GM10266 (cell line): Measurements from ENCODE around the gene CUX1.

Experiments used
- DNase-seq: peaks from one replicate; pipeline ENCODE4 v3.0.0; 2012; ENCODE audit errors: extremely low spot score
- CTCF ChIP-seq: IDR thresholded peaks from 2 replicates; pipeline ENCODE4 v1.5.1; 2012; ENCODE audit warnings: mild to moderate bottlenecking, low read depth; ENCODE audit not compliant: control insufficient read depth, insufficient read depth; ENCODE audit errors: missing control alignments

Gene CUX1

GRCh38 chr7:102146122-102146521 is 328.7 kb downstream of the CUX1 start:
- no peak for DNase-seq
- TF ChIP-seq CTCF: no peak

- TF ChIP-seq CTCF: no peak
- DNase-seq: no peak
Measured at GRCh38 chr7:102147008-102147407, 329.6 kb downstream of the CUX1 start.

- DNase-seq: no peak
- no peak for TF ChIP-seq CTCF
Measured at GRCh38 chr7:102148799-102149198, 331.4 kb downstream of the CUX1 start.

- no peak for DNase-seq
- TF ChIP-seq CTCF: no peak
Measured at GRCh38 chr7:102149416-102149815, 332.0 kb downstream of the CUX1 start.

- no peak for TF ChIP-seq CTCF
Measured at GRCh38 chr7:102150266-102150665, 332.8 kb downstream of the CUX1 start.

GRCh38 chr7:102152672-102153598 is 335.5 kb downstream of the CUX1 start:
- no peak for TF ChIP-seq CTCF
- DNase-seq: no peak

More at GRCh38 chr7:102150266-102150665, 332.8 kb downstream of the CUX1 start:
- DNase-seq: no peak

GRCh38 chr7:102153599-102153946 is 336.1 kb downstream of the CUX1 start:
- no peak for DNase-seq
- no peak for TF ChIP-seq CTCF
